Measurements from ENCODE around the gene NLRP4.

- TF ChIP-seq POLR2AphosphoS5 (IDR thresholded peaks at IDR 0.05; ENCODE audit: low read depth) (no peak), ETS1 (IDR thresholded peaks at IDR 0.05) (no peak)
- TF ChIP-seq, protein P1, sequence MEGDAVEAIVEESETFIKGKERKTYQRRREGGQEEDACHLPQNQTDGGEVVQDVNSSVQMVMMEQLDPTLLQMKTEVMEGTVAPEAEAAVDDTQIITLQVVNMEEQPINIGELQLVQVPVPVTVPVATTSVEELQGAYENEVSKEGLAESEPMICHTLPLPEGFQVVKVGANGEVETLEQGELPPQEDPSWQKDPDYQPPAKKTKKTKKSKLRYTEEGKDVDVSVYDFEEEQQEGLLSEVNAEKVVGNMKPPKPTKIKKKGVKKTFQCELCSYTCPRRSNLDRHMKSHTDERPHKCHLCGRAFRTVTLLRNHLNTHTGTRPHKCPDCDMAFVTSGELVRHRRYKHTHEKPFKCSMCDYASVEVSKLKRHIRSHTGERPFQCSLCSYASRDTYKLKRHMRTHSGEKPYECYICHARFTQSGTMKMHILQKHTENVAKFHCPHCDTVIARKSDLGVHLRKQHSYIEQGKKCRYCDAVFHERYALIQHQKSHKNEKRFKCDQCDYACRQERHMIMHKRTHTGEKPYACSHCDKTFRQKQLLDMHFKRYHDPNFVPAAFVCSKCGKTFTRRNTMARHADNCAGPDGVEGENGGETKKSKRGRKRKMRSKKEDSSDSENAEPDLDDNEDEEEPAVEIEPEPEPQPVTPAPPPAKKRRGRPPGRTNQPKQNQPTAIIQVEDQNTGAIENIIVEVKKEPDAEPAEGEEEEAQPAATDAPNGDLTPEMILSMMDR (conservative IDR thresholded peaks at IDR 0.05; ENCODE audit: low read depth in 2 of 2) = no peak
Observed at GRCh38 chr19:55831846-55832245, 4.5 kb upstream of the NLRP4 start, which contains the start of gene NLRP11.

All from GM23338 (cell line).